ENCODE data around the gene FIBP.
A peak's percentile ranks its signal among the peaks of the same experiment; 100 is the strongest.

The FIBP gene

DNA sequence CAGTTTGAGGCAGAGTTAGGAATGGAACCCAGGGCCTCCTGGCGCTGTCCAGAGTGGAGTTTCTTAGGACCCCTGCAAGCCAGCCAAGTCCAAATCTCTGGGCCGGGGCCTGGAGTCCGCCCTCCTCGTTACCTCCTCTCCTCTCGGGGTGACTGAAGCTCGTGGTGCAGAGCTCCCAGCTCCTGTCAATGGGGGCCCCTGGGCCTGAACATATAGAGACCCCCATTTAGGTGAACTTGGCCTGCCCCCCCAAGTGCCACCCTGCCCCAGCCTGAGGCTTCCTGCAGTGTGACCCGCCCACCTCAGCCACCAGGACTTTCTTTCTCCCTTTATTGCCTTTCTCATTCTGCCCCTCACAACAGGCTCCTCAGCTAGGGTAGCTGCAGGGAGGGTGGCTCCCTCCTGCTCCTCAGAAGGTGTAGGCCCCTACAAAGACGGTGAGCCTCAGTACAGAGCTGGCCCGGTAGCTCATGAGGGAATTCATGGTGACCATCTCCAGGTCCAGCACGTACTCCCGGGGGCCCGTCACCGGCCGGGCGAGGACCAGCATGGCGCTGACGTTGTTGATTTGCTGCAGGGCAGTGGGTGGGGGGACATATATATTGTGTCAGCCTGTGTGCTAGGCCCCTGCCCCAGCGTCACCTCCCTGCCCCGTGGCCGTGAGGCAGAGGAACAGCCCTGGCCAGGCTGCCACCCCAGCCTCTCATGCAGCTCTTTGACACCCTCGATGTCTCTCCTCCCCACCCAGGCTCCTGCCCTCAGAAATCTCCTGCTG is 21.6 kb downstream of the FIBP start:
- peak overlapping the region; percentile 23 for H3K27ac ChIP-seq
- TF ChIP-seq, protein P1, sequence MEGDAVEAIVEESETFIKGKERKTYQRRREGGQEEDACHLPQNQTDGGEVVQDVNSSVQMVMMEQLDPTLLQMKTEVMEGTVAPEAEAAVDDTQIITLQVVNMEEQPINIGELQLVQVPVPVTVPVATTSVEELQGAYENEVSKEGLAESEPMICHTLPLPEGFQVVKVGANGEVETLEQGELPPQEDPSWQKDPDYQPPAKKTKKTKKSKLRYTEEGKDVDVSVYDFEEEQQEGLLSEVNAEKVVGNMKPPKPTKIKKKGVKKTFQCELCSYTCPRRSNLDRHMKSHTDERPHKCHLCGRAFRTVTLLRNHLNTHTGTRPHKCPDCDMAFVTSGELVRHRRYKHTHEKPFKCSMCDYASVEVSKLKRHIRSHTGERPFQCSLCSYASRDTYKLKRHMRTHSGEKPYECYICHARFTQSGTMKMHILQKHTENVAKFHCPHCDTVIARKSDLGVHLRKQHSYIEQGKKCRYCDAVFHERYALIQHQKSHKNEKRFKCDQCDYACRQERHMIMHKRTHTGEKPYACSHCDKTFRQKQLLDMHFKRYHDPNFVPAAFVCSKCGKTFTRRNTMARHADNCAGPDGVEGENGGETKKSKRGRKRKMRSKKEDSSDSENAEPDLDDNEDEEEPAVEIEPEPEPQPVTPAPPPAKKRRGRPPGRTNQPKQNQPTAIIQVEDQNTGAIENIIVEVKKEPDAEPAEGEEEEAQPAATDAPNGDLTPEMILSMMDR (IDR thresholded peaks at IDR 0.05), result no peak

DNA sequence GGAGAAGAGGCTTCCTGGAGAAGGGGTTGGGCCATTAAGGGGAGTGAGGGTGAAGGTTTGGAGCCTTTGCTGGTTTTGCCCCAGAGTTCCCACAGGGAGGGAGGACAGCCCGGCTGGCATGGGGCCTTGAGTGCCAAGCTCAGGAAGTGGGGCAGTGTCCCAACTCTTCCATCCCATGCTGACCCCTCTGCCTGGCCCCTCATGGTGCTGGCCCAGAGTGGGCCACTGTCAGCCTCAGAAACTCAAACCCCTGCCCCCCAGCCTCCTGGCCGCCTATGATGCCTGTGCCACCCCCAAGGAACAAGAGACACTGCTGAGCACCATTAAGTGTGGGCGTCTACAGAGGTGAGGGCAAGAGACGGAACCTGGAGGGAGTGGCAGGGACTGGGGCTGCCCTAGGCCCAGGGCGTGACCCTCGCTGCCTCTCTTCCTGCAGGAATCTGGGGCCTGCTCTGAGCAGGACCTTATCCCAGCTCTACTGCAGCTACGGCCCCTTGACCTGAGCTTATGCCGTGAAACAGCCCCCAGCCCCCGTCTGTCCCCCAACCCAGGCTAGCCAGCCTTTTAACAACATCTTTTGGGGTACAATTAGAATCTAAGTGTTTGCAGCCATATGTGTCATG is 22.6 kb downstream of the FIBP start:
- H3K27ac ChIP-seq, result no peak overlapping the region
- TF ChIP-seq ZFX (IDR thresholded peaks at IDR 0.05; ENCODE audit: borderline replicate concordance), result no peak
- TF ChIP-seq, protein P1 (IDR thresholded peaks at IDR 0.05), result no peak

DNA sequence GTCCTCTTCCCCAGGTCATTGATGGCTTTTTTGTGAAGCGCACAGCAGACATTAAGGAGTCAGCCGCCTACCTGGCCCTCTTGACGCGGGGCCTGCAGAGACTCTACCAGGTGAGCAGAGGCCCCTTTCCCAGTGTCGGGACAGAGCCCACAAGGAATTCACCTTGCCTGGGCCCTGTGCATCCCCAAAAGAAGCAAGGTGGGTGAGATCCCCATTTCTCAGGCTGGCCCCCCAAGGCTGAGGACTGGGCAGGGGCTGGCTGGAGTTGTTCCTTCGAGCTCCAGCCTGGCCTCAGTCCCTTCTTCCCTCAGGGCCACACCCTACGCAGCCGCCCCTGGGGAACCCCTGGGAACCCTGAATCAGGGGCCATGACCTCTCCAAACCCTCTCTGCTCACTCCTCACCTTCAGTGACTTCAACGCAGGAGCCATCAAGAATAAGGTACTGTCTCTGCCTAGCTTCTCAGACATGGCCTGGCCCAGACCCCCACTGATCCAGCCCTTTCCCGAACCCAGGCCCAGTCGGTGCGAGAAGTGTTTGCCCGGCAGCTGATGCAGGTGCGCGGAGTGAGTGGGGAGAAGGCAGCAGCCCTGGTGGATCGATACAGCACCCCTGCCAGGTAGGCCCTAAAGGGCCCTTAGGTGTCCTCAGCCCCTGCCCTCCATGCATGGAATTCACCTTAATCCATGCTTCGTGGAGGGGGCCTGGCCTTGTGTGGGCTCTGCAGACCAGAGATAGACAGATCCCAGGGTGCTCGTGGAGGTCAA is 23.4 kb downstream of the FIBP start:
- TF ChIP-seq, protein P1 (IDR thresholded peaks at IDR 0.05), result no peak
- H3K27ac ChIP-seq, result no peak overlapping the region

DNA sequence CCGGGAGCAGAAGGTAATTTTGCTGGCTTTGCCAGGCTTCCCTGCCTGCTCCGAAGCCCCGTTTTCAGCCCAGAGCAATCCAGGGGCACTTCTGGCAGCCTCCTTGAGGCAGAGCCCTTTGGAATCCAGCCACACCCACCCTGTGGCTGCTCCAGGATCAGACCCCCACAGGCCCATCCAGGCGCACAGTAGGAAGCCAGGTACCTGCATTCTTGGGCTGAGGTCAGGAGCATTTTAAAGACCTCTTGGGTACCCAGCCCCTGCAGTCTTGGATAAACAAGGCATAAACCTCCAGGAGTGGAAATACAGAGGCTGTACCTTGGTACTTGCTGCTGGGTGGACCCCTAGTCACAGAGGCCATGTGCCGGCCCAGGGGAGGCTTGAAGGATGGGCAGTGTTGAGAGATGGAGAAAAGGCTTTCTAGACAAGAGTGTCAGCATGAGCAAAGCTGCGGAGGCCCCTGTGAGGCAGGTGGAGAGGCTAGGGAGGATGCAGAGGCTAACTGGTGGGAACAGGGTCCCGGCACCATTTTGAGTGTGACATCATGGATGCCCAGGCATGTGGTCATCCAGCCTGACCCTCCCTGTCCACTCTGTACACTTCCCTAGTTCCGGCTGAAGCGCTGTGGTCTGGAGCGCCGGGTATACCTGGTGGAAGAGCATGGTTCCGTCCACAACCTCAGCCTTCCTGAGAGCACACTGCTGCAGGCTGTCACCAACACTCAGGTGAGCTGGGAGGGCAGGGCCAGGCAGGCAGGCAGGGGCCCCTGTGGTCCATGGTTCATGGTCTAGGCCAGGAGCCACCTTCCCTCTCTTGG is 24.2 kb downstream of the FIBP start:
- no peak overlapping the region for H3K27ac ChIP-seq
- TF ChIP-seq, protein P1 (IDR thresholded peaks at IDR 0.05), result no peak
- no peak for TF ChIP-seq ZFX (IDR thresholded peaks at IDR 0.05; ENCODE audit: borderline replicate concordance)

- TF ChIP-seq, protein P1 (IDR thresholded peaks at IDR 0.05), result no peak
- no peak for TF ChIP-seq ZFX (IDR thresholded peaks at IDR 0.05; ENCODE audit: borderline replicate concordance)
- no peak overlapping the region for H3K27ac ChIP-seq
Measured at GRCh38 chr11:65862941-65863888, 25.1 kb downstream of the FIBP start.

DNA sequence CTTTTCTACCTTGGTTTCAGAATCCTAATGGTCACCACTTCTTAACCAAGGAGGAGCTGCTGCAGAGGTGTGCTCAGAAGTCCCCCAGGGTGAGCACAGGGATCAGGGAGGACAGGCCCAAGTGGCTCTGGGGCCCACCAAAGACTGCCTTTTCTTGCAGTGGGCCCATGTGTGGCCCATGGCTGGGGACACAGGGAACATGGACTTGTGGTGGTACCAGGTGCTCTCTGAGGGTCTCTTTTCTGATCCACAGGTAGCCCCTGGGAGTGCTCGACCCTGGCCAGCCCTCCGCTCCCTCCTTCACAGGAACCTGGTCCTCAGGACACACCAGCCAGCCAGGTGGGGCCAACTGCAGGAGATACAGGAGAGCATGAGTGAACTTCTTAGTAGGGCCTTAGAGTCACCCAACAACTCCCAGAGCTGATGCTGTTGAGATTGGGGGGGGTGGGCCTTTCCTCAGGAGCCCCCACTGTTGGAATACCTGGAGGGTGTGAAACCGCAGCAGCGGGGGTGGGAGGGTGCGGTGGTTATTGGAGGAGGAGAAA is 26.0 kb downstream of the FIBP start:
- peak overlapping the region; percentile 99; the same call in 1 of the 2 replicates for H3K27ac ChIP-seq
- no peak for TF ChIP-seq ZFX (IDR thresholded peaks at IDR 0.05; ENCODE audit: borderline replicate concordance)
- TF ChIP-seq, protein P1 (IDR thresholded peaks at IDR 0.05), result no peak
